ENCODE measurements around the gene TOMM6.
"Not testable (repeated sequence)": the region's sequence is repeated elsewhere in the genome, so short reads cannot be mapped to it uniquely, and the experiment has no call there.

TOMM6 gene

DNA sequence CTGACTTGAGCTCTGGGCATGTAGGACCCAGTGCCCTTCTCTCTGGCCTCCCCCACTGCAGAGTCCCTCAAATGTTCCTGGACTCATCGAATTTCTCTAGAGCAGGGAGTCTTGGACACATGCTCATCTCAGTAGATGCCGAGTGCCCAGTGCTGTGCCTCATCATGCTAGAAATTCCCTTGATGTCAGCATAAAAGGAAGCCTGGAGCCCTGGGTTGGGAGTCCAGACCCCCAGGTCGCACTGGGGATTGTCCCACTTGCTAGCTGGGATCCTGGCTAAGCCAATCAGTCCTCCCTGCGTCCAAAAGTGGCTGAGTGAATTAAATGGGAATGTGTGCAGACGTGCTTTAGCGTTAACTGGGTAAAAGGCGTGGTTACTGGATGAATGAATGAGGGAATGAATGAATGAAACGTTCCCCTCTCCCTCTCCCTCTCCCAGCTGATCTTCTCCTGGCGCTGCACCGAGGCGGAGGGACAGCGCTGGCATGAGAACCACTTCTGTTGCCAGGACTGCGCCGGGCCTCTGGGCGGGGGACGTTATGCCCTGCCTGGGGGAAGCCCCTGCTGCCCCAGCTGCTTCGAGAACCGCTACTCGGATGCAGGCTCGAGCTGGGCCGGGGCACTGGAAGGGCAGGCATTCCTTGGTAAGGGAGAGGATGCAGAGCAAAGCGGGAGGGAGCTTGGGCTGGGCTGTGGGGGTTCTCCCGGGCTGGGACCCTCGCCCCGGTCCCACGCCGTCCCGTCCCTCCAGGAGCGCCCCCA is 1.6 kb upstream of the TOMM6 start:
- DNase-seq (ENCODE audit: low read depth), result peak; percentile 51

DNA sequence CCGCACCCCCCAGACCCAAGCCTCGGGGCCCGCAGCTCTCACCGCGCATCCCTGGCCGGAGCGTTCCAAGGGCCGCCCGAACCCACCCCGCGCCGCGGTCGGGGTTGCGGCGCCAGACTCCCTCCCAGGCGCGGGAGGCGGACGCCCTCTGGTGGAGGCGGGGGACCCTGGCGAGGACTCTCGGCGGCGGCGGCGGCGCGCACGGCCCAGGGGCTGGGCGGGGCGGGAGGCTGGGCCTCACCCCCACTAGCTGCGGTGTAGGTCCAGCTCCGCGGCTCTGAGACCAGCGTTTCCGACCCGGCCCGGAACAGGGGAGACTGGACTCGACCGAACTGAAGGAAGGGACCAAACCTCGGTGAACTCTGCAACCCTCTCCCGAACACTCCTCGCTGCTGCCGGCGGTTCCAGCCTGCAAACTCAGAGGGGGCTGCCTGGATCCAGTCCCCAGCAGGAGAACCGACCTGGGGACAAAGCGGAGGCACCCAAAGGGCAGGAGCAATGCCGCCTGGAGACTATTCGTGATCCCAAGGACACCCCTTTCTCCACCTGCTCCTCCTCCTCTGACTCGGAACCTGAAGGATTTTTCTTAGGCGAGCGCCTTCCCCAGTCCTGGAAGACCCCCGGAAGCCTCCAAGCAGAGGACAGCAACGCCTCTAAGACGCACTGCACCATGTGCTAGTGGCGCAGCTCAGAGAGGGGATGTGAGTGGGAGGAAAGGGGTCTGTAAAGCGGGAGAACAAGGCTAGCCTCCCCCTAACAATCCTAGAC is 859 bp upstream of the TOMM6 start:
- DNase-seq (ENCODE audit: low read depth), result peak; percentile 81

DNA sequence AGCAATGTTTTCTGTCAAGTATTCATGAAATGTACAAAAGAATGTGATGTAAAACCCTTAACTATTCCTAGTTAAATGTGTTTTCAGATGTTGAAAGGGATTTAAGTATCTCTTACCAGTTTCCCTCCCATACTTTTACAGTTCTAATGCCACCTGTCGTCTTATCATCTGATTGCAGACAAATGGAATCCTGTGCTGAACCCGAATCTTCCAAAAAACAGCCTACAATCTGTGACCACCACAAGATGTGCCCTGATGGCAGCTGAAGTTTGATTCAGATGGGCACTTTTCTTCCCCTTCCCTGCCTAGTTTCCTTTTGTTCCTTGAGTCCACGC is 1.9 kb downstream of the TOMM6 start:
- DNase-seq (ENCODE audit: low read depth), result no peak

- DNase-seq (ENCODE audit: low read depth), result no peak
Measured at GRCh38 chr6:41790045-41790444, 2.6 kb downstream of the TOMM6 start.

- DNase-seq (ENCODE audit: low read depth), result no peak
Measured at GRCh38 chr6:41791305-41791704, 3.8 kb downstream of the TOMM6 start.

DNA sequence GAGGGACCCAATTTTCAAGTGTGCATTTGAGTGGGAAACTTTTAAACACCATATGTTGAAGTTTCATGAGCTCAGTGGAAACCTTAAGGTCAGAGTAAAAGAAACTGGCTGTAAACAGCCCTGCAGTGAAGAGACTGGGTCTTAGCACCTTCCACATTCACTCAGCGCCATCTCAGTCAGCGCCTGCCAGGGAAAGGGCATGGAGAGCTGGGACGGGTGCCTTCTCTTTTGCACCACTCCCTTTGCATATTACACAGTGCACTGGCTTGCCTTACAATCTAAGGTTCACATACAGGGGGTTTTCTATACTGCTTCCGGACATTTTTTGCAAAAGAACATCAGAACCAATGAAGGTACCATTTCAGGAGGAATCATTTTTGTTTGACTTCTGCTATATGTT is 4.5 kb downstream of the TOMM6 start:
- no peak for DNase-seq (ENCODE audit: low read depth)

- DNase-seq (ENCODE audit: low read depth), result no peak
Measured at GRCh38 chr6:41796474-41796873, 9.0 kb downstream of the TOMM6 start.

DNA sequence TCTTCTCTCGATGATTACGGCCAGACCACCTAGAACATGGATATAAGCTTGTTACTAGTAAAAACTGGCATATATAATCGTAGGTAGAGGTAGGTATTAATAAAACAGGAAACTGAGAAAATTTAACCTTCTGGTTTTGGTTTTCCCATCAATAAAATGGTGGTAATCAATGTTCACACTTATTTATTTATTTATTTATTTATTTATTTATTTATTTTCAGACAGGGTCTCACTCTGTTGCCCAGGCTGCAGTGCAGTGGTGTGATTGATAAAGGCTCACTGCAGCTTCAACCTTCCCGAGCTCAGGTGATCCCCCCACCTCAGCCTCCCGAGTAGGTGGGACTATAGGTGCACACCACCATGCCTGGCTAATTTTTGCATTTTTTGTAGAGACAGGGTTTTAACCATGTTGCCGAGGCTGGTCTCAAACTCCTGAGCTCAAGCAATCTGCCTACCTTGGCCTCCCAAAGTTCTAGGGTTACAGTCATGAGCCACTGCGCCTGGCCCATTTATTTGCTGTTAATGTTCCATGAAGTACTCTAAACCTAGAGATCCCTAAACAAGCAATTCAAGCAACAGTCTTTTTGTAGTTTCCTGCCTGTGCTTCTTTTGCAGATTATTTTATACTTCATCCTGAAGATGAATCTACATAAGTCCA is 11.5 kb downstream of the TOMM6 start:
- no peak for DNase-seq (ENCODE audit: low read depth)

GRCh38 chr6:41799559-41799911 is 12.0 kb downstream of the TOMM6 start:
- DNase-seq (ENCODE audit: low read depth), result no peak

GRCh38 chr6:41801380-41801779 is 13.9 kb downstream of the TOMM6 start:
- DNase-seq (ENCODE audit: low read depth), result peak; percentile 37

DNA sequence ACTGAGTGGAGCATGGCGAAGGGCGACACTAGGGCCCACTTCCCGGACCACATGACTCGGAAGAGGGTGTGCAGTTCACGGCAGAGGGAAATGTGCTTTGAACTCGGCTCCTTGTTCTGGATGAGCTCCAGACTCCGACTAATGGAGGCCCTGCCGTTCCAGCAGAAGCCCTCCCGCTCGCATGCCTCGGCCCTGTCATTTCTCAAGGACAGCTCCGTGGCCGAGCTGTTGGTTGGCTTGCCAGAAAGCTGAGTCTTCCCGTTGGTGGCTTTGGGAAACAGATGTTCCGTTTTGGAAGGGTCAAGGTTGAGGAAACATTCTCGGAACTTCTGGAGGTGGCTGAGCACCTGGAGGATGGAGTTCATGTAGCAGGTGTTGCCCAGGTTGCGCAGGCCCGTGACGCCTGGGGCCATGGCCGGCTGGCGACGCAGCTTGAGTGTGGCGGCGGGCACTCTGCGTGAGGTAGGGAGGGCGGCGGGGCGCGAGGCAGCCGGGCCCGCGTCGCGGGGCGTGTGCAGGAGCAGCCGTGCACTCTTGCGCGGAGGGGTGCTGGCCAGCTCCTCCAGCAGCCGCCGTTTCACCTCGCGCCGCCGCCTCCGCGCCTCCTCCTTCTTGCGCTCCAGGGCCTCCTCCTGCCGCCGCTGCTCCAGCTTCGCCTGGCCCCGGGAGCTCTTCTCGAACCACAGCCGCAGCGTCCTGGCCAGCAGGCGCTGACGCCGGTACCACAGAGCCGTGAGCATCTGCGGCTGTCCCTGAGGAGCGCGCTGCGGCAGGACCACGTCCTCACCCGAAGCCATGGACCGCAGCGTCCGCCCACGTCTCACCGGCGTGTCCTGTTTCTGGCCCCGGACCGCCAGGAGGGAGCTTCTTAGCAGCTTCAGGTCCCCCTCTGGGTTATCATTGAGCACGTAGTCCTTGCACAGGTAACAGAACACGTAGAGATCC is 18.6 kb downstream of the TOMM6 start:
- DNase-seq (ENCODE audit: low read depth), result no peak

DNA sequence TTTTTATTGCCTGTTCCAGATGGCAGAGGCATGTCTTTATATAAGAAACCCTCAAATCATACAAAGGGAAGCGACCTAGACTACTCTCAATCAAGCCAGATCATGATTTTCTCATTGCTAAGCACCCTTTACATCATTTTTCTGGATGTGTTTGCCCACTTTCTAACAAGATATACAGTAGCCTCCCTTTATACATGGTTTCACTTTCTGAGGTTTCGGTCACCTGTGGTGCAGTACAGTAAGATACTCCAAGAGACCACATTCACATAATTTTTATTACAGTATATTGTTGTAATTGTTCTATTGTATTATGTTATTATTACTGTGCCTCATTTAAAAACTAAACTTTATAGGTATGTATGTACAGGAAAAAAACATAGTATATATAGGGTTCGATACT is 23.6 kb downstream of the TOMM6 start:
- DNase-seq (ENCODE audit: low read depth), result no peak

DNA sequence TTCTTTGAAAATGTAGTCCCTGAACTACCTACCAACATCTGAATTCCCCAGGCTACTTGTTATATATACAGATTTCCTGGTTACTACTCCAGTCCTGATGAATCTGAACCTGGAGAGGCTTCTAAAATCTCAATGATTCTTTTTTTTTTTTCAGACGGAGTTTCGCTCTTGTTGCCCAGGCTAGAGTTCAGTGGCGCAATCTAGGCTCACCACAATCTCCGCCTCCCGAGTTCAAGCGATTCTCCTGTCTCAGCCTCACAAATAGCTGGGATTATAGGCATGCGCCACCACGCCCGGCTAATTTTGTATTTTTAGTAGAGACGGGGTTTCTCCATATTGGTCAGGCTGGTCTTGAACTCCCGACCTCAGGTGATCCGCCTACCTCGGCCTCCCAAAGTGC is 24.5 kb downstream of the TOMM6 start:
- not testable (repeated sequence) for DNase-seq (ENCODE audit: low read depth)

DNA sequence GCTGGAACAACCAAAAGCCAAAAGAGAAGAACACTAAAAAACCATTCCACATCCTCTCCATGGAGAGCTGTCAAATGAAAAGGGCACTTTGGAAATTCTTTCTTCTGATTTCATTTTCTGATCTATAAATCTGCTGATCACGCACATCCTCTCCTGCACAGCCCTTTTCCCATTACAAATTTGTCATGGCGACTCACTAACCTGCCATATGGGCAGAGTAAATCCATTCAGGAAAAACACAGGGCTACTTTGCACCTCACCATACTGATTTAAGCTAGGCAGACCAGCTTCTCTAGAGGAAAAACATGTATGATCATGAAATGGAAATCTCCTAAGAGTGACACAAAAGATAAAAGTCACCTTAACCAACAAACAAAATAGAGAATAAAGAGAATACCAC is 26.0 kb downstream of the TOMM6 start:
- DNase-seq (ENCODE audit: low read depth), result no peak

GRCh38 chr6:41813956-41814355 is 26.5 kb downstream of the TOMM6 start:
- DNase-seq (ENCODE audit: low read depth), result no peak

DNA sequence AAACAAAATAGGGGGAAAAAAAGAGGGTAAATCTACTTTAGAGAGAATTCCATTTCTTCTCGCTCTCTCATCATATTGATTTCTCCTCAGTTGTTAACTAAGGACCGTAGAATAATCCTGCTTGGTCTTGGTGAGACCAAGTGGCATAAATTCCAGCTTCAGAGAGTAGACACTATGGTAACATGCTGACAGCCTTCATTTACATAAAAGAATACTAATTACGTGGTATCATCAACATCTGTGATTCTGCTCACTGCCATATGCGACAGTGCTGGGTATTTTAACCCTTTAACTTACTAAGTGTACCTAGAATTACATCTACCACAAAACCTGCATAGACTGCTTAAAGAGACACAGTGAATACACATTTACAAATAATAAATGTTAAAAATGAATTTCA is 27.1 kb downstream of the TOMM6 start:
- no peak for DNase-seq (ENCODE audit: low read depth)

DNA sequence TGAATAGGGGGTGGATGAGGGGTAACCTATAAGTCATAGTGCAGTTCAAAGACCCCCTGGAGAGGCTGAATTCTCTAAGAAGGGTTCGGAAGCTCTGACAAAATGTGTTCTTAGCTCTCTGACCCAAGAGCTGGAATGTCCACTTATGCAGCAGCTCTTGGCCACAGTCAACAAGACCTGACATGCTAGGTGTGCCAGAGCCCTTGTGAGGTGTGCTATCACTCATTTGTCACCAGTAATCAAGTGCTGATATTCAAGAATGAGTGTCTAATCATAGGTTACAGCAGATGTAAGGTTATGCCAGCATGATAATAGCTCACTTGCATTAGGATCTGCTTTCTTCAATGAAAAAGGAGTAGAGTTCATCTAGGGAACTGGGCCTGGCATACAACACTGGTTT is 28.1 kb downstream of the TOMM6 start:
- DNase-seq (ENCODE audit: low read depth), result no peak

GRCh38 chr6:41818271-41819054 is 31.0 kb downstream of the TOMM6 start:
- DNase-seq (ENCODE audit: low read depth), result no peak

- DNase-seq (ENCODE audit: low read depth), result no peak
Measured at GRCh38 chr6:41821266-41821665, 33.8 kb downstream of the TOMM6 start.

- DNase-seq (ENCODE audit: low read depth), result no peak
Measured at GRCh38 chr6:41822021-41822420, 34.5 kb downstream of the TOMM6 start.

- DNase-seq (ENCODE audit: low read depth), result no peak
Measured at GRCh38 chr6:41823178-41823577, 35.7 kb downstream of the TOMM6 start.
